Measurements from ENCODE around the gene PTPRR. TPM values are rescaled to one million over a fixed set of nuclear protein-coding genes. Genes with fewer than 3 reads are reported as not detected.
A peak's percentile ranks its signal among the peaks of the same experiment; 100 is the strongest.

Gene PTPRR
- total RNA-seq, 3 donors from 2014 or later: 16.6 to 46.9 (median 25.1) TPM

DNA sequence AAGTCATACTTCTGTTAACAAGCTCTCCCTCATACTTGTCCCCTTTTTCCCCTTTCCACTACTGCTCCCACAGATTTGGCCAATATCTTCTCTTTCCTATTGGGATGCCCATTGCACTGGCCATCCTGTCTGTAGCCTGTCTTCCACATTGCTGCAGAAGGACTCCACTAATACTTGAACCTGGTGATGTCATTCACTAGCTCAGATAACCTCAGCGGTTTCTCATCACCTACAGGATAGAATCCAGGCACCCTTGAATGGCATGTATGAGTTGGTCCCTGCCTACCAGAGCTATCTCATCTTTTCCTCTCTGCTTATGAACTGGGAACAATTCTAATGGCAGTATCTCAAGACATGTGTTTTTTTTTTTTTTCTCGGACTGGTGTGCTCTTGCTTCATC lies 84.6 kb downstream of the PTPRR start:
- H3K4me1 ChIP-seq (ENCODE audit: low read depth): no peaks in the 10 kb centered on the region
- H3K36me3 ChIP-seq (ENCODE audit: low read depth): no peaks in the 10 kb centered on the region
- TF ChIP-seq, protein P1, sequence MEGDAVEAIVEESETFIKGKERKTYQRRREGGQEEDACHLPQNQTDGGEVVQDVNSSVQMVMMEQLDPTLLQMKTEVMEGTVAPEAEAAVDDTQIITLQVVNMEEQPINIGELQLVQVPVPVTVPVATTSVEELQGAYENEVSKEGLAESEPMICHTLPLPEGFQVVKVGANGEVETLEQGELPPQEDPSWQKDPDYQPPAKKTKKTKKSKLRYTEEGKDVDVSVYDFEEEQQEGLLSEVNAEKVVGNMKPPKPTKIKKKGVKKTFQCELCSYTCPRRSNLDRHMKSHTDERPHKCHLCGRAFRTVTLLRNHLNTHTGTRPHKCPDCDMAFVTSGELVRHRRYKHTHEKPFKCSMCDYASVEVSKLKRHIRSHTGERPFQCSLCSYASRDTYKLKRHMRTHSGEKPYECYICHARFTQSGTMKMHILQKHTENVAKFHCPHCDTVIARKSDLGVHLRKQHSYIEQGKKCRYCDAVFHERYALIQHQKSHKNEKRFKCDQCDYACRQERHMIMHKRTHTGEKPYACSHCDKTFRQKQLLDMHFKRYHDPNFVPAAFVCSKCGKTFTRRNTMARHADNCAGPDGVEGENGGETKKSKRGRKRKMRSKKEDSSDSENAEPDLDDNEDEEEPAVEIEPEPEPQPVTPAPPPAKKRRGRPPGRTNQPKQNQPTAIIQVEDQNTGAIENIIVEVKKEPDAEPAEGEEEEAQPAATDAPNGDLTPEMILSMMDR (IDR thresholded peaks at IDR 0.05): no peak
- ATAC-seq (no peak), DNase-seq (no peak)
- H3K4me3 ChIP-seq: no peak overlapping the region
- H3K9me3 ChIP-seq: no peaks in the 10 kb centered on the region
- intact Hi-C loops (cut with DNase I, micrococcal nuclease): no loop called here

DNA sequence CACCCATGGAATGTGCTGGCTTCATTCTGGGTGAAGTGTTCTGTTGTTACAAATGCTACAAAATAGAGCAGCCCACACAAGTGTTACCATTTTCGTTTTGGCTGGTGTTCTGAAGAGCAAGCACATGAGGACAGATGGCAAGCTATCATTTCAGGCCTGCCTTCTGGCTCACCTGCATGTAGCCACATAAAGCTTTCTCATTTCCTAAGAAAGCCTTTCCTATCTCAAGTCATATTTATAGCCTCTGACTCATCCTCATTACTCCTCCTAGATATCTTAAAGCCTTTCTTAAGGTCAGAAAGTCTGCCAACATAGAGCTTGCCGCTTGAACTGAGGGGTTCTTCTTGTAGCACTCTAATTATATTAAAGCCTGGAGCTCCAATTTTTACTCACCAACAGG lies 89.0 kb downstream of the PTPRR start:
- intact Hi-C loops (cut with DNase I, micrococcal nuclease): no loop called here
- Histone ChIP-seq H3K9me3 (no peaks in the 10 kb centered on the region), H3K4me1 (ENCODE audit: low read depth) (no peaks in the 10 kb centered on the region), H3K4me3 (no peak overlapping the region), H3K36me3 (ENCODE audit: low read depth) (no peaks in the 10 kb centered on the region)
- DNase-seq (no peak), ATAC-seq (peak; percentile 76)
- TF ChIP-seq, protein P1 (IDR thresholded peaks at IDR 0.05): no peak

DNA sequence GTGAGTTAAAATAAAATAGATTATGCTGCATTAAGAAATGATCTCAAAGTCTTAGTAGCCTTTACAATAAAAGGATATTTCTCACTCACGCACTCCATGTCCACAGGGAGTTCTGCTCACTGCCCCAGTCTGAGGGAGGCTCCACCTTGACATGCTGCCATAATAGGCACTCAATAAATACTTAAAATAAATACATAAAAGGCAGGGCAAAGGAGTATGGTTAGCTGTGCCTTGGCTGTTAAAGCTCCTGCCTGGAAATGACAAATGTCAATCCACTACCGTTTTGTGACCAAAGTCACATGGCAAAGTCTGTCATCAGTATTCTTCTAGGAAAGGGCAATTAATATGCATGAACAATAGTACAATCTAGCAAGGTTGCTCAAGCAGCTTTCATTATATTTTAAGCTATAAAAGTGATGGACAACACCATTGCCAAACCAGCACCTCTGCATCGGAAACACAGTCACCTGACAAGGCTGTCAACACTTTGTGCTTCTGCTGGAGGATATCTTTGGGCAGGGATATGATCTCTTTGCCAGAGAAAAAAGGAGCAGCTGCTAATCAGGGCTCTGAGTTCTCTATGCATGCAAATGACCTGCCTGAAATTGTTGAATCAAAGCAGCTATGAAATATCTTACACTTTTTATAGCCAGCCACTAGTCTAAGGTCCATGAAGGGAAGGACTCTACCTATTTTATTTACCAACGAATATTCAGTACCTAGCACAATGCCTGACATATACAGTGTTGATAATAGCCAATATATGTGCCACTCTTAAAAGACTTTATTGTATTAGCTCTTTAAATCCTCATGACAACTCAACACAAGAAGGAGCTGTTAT lies 90.1 kb downstream of the PTPRR start:
- Histone ChIP-seq H3K4me3 (no peak overlapping the region), H3K9me3 (no peaks in the 10 kb centered on the region), H3K36me3 (ENCODE audit: low read depth) (no peaks in the 10 kb centered on the region), H3K4me1 (ENCODE audit: low read depth) (no peaks in the 10 kb centered on the region)
- TF ChIP-seq, protein P1 (IDR thresholded peaks at IDR 0.05): no peak
- DNase-seq (no peak), ATAC-seq (peak; percentile 80)
- intact Hi-C loops (cut with DNase I, micrococcal nuclease): no loop called here

DNA sequence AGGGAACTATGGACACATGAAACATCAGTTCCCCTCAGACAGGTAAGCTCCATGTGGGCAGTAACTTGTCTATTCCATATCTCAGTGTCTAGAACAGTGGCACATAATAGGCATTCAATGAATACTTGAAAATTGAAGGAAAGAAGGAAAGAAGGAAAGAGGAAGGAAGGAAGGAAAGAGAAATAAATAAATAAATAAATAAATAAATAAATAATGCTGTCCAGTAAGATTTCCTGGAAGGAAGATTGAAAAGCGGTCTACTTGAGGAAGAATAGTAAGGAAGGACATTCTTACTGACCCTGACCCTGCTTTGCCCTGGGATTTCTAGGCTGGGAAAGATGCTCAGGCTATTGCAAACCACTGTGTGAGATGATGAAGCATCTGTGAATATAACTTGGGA lies 91.5 kb downstream of the PTPRR start:
- ATAC-seq (no peak), DNase-seq (no peak)
- Histone ChIP-seq H3K4me1 (ENCODE audit: low read depth) (no peaks in the 10 kb centered on the region), H3K9me3 (no peaks in the 10 kb centered on the region), H3K36me3 (ENCODE audit: low read depth) (no peaks in the 10 kb centered on the region), H3K4me3 (no peak overlapping the region)
- intact Hi-C loops (cut with DNase I, micrococcal nuclease): no loop called here
- TF ChIP-seq, protein P1 (IDR thresholded peaks at IDR 0.05): no peak

DNA sequence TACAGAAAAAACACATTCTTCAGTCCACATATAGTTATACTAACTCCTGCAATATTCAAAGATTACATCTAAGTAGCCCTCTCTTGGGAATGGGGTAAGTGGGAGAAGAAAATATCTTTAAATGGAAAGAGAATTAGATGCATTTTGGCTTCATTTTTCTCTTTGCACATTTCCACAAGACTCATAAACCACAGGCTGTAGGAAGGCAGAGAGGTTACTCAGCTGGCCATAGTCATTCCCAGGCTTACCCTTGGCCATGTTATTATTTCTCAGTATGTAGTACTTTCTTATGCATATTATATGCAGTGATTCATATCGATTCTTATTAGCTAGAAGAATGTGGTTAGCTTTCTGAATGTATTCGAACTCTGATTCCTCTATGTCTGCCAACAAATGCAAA lies 92.2 kb downstream of the PTPRR start:
- TF ChIP-seq, protein P1 (IDR thresholded peaks at IDR 0.05): no peak
- Histone ChIP-seq H3K36me3 (ENCODE audit: low read depth) (no peaks in the 10 kb centered on the region), H3K4me1 (ENCODE audit: low read depth) (no peaks in the 10 kb centered on the region), H3K4me3 (no peak overlapping the region), H3K9me3 (no peaks in the 10 kb centered on the region)
- intact Hi-C loops (cut with DNase I, micrococcal nuclease): no loop called here
- ATAC-seq (no peak), DNase-seq (no peak)
